Esophagus squamous epithelium (tissue), 5 donors: ENCODE data around the gene COL20A1. TPM values are rescaled to one million over a fixed set of nuclear protein-coding genes. Genes with fewer than 3 reads are reported as not detected.

Experiments used
- DNase-seq: peaks from one replicate; lab custom pipeline; 2025; lab: John Stamatoyannopoulos, UW
- H3K27ac ChIP-seq, 4 donors: fragments of 200-600 bp; sonication (generic); one replicate each; pipeline ENCODE4 v1.5.1; 2016 to 2019; ENCODE audit warnings: mild to moderate bottlenecking in 1 of 4
- H3K27me3 ChIP-seq, 4 donors: fragments of 200-600 bp; sonication (generic); 1 replicate in 3 of 4; 2 replicates in 1 of 4; pipeline versions ENCODE4 v1.5.1 to v1.6.0; 2017 to 2021; ENCODE audit warnings: antibody characterized with exemption in 1 of 4
- H3K36me3 ChIP-seq, 3 donors: fragments of 200-600 bp; sonication (generic); one replicate each; pipeline ENCODE4 v1.5.1; 2016 to 2019
- H3K4me1 ChIP-seq, 3 donors: fragments of 200-600 bp; sonication (generic); one replicate each; pipeline ENCODE4 v1.5.1; 2017 to 2019
- H3K4me3 ChIP-seq, 4 donors: fragments of 200-600 bp; sonication (generic); 1 replicate in 3 of 4; 2 replicates in 1 of 4; pipeline ENCODE4 v1.5.1; 2016 to 2019; ENCODE audit warnings: mild to moderate bottlenecking in 2 of 4, moderate library complexity in 1 of 4
- H3K9me3 ChIP-seq, 3 donors: fragments of 200-600 bp; sonication (generic); one replicate each; pipeline ENCODE4 v1.5.1; 2016 to 2019
- CTCF ChIP-seq, 6 experiments: fragments of 450-650 bp in 4 of 6; fragments of 200-600 bp in 2 of 6; sonication (generic) in 2 of 6; IDR thresholded peaks; one replicate each; pipeline ENCODE4 v1.5.1; 2016 to 2019; ENCODE audit warnings: antibody characterized with exemption in 6 of 6, mild to moderate bottlenecking in 4 of 6, moderate library complexity in 4 of 6
- POLR2A ChIP-seq, 4 donors: fragments of 450-650 bp; IDR thresholded peaks; one replicate each; pipeline ENCODE4 v1.6.1; 2017; ENCODE audit warnings: antibody characterized with exemption in 4 of 4, mild to moderate bottlenecking in 4 of 4, moderate library complexity in 3 of 4
- WGBS, 2 donors: methylation state at CpG; one replicate each; pipeline ENCODE4 v1.1.5; 2018; 5-methylcytosine and 5-hydroxymethylcytosine counted together
- intact Hi-C: fragments of 100-400 bp; cut with DNase I; formaldehyde crosslinking; loops from one replicate; pipeline ENCODE4 v1.15.0; 2022
- total RNA-seq, 4 donors: library from RNA; depleted of rRNA; stranded (reverse); fragments of >200 nt; gene quantifications; one replicate each; pipeline ENCODE4 v1.1.0, GENCODE V29; 2016
- donor health status: DM: yes; HTN: yes; CAD: no.

COL20A1 gene
- total RNA-seq, 4 donors from 2014 or later: not detected

DNA sequence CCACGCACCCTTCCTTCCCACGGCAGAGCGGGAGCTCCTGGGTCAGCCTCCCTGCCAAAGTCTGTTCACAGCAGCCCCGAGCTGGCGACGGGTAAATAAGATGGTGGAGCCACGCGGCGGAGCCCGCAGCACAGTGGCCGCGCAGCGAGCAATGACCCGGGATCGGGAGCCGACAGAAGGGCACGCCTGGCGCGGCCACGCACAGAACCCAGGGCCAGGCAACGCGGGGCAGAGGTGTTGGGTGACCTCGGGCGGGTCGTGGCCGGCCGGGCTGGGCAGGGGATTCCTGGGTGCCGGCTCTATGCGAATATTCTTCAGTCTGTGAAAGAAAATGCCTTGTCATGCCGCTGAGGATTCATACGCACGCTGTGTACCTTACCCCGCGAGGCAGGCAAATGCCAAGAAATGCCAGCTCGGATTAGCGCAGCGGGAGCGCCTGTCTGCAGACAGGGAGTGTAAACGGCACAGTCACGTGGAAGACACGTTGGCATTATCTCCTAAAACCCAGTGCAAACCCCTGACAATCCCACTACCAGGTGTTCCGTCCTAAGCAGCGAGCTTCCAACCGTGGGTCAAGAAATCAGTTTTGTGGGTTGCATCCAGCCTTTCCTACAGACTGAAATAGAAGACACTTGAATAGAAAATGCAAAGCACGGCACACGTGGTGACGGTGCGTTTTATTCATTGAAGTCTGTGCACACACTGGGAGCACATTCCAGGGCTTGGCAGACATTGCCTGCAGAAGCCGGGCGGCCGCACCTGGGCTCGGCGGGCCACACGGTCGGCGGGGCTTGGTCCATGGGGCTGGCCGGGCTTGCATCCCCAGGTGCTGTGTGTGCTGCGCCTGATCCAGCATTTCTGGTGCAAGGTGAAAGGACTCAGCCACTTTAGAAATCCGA, 49.8 kb downstream of the COL20A1 start:
- H3K36me3 ChIP-seq: no peaks in the 10 kb centered on the region
- no peak overlapping the region for H3K27ac ChIP-seq
- no peak for DNase-seq
- H3K4me1 ChIP-seq: peaks cover 0 to 29% (median 0%) of the 10 kb centered on the region in 3 donors
- no peak overlapping the region for H3K4me3 ChIP-seq
- H3K9me3 ChIP-seq: no peaks in the 10 kb centered on the region
- intact Hi-C loops: no loop called here
- 66 to 68% methylated on average over 32 to 39 of the region's 59 CpGs for WGBS, 2 donors
- peaks cover 0 to 82% (median 0%) of the 10 kb centered on the region in 4 donors for H3K27me3 ChIP-seq
- TF ChIP-seq POLR2A (IDR thresholded peaks at IDR 0.05): no peak
- TF ChIP-seq CTCF (IDR thresholded peaks at IDR 0.05): no peak

GRCh38 chr20:63343460-63344445, 50.8 kb downstream of the COL20A1 start:
- intact Hi-C loops: no loop called here

GRCh38 chr20:63344616-63345327, 51.8 kb downstream of the COL20A1 start:
- no peak for DNase-seq
- peaks cover 0 to 86% (median 0%) of the 10 kb centered on the region in 4 donors for H3K27me3 ChIP-seq

More at GRCh38 chr20:63343460-63344445, 50.8 kb downstream of the COL20A1 start:
- Histone ChIP-seq H3K36me3 (no peaks in the 10 kb centered on the region), H3K27ac (no peak overlapping the region), H3K9me3 (no peaks in the 10 kb centered on the region), H3K27me3 (peaks cover 0 to 83% (median 0%) of the 10 kb centered on the region in 4 donors), H3K4me1 (peaks cover 0 to 29% (median 0%) of the 10 kb centered on the region in 3 donors), H3K4me3 (no peak overlapping the region)
- no peak for TF ChIP-seq CTCF (IDR thresholded peaks at IDR 0.05)
- no peak for TF ChIP-seq POLR2A (IDR thresholded peaks at IDR 0.05)
- no peak for DNase-seq
- 37 to 64% methylated on average over 14 to 19 of the region's 37 CpGs for WGBS, 2 donors

GRCh38 chr20:63345328-63346100, 52.5 kb downstream of the COL20A1 start:
- DNase-seq: no peak
- Histone ChIP-seq H3K27me3 (peaks cover 0 to 86% (median 0%) of the 10 kb centered on the region in 4 donors), H3K9me3 (no peaks in the 10 kb centered on the region), H3K4me1 (peaks cover 0 to 29% (median 0%) of the 10 kb centered on the region in 3 donors), H3K4me3 (no peak overlapping the region), H3K27ac (no peak overlapping the region), H3K36me3 (no peaks in the 10 kb centered on the region)
- TF ChIP-seq POLR2A (IDR thresholded peaks at IDR 0.05) (no peak), CTCF (IDR thresholded peaks at IDR 0.05) (no peak)
- WGBS, 2 donors: 56% methylated on average over 3 of the region's 27 CpGs; no CpG with 5 or more reads in 1 of the 2 donors
- intact Hi-C loops: no loop called here

More at GRCh38 chr20:63344616-63345327, 51.8 kb downstream of the COL20A1 start:
- TF ChIP-seq POLR2A (IDR thresholded peaks at IDR 0.05): no peak
- H3K4me1 ChIP-seq: peaks cover 0 to 29% (median 0%) of the 10 kb centered on the region in 3 donors
- H3K27ac ChIP-seq: no peak overlapping the region
- no peak overlapping the region for H3K4me3 ChIP-seq
- H3K36me3 ChIP-seq: no peaks in the 10 kb centered on the region
- 32 to 43% methylated on average over 1 to 2 of the region's 21 CpGs for WGBS, 2 donors
- H3K9me3 ChIP-seq: no peaks in the 10 kb centered on the region
- intact Hi-C loops: no loop called here
